Measurements from ENCODE around the gene EP400.
"Not testable (repeated sequence)": the region's sequence is repeated elsewhere in the genome, so short reads cannot be mapped to it uniquely, and the experiment has no call there.

EP400 gene

GRCh38 chr12:132070298-132070697, 120.6 kb downstream of the EP400 start:
- DNase-seq, result no peak

GRCh38 chr12:132071040-132071810, 121.5 kb downstream of the EP400 start:
- DNase-seq, result no peak

GRCh38 chr12:132071830-132072384, 122.2 kb downstream of the EP400 start:
- no peak for DNase-seq

DNA sequence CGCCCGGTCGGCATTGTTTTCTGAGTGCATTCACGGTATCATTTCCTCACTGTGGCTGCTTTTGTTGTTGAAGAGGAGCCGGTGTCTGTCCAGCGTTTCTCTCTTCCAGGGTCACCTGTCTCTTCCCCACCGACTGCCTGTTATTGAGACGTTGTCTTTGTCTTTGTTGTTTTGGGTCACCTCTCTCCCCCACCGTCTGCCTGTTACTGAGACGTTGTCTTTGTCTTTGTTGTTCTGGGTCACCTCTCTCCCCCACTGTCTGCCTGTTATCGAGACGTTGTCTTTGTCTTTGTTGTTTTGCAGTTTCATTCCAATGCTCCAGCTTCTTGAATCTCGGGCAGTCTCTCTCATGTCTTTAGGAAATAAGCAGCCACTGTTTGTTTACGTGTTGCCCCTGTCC, 124.5 kb downstream of the EP400 start:
- DNase-seq, result no peak

DNA sequence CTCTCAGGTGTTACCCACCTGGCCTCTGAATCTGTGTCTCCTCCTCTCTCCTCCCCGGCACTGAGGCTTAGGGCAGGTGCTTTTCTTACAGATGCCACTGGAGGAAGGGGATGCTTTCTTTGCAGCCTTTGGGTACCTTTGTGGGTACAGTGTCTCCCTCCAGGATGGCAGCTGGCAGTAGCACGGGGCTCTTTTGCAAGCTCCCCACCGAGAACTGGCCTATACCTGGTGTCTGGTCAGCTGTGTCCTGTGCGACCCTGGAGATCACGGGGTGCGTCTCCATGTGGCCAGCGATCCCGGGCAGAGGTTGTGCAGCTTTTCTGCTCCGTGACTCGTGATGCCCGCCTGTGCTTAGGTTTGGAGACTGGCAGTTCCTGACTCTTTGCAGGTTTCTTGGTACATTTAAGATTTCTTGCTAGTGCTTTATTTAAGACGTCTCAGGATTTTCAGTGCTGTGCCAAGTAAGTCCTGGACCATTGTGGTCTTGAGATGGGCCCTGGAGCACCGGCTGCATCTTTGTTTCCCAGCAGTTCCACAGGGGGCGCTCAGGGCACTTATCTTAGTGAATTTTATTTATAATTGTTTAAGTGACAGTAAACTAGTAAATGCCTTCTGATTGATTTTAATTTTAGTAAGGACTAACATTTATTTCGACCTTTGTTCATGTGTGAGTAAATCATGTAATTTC, 125.4 kb downstream of the EP400 start:
- no peak for DNase-seq

DNA sequence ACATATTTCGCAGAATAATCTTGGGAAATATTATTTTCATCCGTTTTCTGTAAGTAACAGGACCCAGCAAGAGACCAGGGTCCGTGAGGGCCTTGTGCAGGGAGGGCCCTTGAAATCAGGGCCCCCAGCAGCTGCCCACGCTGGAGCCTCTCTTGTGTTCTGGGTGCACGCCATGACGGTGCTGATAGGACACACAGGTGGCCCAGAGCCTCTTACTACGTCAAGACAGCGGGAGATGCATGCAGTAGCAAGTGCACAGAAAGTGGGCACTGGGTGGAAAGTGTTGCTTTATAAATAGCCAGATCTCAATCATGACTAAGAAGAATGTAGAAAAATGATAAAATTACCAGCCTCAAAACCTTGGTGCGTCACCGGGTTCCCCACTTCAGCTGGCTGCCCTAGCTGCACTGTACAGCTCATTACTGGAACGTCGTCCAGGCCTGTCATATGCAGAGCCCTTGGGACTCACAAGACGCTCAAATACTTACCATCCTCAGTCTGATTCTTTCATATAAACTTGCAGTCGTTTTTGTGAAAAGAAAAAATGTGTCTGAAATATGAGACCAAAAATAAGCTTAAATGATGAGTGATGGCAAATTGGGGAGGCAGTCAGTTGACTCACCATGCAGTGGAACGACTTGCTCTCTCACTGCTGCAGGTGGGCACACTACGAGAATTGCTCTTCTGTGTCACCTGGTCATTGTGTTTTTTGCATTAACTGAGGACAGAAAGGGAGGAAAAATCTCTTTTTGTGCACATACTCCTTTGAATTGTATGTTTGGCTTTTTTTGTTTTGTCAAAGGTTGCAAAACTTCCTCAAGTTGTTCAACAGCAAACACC, 126.2 kb downstream of the EP400 start:
- DNase-seq, result no peak

DNA sequence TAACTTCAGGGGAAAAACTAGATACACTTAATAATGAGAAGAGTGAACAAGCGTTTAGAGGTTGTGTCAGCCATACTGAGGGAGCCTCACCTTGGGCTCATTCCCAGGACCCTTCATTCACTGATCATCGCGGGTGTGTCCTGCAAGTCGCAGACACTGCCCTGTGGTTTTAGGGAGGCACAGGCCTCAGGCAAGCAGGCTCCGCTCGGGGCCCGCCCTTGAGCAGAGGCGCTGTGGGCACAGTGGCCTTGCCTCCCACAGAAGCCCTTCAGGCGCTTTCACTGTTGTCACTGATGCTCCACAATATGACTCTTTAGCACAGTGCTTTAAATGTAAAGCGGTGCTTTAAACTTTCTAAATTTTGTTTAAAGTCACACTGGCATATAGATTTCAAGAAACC, 127.0 kb downstream of the EP400 start:
- DNase-seq, result no peak

- no peak for DNase-seq
These were observed 127.8 kb downstream of the EP400 start for GRCh38 chr12:132077322-132078100.

DNA sequence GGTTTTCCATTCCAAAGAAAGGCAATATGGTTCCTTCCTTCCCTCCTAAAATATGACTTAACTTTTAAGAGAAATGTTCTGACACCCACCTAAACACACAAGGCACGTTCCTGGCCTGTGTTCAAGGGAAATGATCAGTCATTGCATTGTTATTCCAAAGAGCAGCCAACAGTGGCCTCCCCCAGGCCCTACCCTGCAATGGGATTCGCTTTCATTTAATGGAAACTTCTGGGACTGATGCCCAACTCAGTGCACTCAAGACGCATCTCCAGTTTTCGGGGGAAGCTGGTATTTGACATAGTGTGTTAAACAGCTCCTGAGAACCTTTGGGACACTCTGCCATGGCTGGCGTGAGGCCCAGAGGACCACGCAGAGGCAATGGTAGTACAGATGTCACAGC, 128.4 kb downstream of the EP400 start:
- DNase-seq, result no peak

DNA sequence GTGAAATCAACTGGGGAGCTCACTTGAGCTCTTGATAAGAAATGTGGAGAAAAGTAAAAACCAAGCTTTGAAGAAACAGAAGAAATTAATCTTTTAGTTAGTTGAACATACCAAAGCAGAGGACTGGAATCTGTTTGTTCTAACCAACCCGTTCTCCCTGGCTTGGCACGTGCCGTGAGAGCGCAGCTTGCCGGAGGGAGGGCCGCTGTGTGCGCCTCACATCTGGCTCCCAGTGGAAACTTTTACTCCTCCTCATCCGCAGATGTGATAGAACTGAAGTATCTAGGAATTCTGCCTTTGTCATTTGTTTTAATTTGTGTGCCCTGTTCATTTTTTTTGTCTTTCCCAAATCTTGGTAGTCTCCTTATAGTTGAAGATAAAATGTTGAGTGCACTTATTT, 129.5 kb downstream of the EP400 start:
- DNase-seq, result no peak

DNA sequence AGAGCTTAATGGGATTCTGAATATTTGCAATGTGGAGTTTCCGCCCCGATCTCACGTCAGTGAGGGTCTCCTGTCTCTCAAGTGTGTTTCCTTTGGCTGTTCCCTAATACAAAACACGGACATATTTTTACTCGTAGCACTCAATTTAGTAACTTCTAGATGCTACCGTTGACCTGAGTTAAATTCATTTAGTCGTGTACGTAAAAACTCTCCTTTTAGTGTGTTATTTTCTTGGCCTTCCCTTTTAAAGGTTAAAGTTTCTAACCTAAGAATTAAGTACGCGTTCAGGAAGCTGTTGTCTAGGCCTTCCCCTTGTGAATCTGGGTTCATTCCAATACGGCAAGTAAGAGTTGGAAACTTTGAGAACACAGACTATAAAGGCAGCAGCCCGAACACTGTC, 130.0 kb downstream of the EP400 start:
- no peak for DNase-seq

DNA sequence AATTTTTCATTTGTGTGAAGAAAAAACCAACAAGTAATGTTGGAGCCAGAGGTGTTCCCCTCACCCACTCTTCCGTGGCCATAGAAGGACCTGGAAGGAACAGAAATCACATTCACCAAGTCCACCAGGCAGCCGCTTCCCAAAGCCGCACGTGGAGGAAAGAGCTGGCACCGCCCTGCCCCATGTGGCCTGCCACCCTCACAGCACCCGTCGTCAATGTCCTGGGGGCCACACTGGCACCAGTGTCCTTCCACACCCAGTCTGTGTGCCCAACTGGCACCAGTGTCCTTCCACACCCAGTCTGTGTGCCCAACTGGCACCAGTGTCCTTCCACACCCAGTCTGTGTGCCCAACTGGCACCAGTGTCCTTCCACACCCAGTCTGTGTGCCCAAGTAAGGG, 130.8 kb downstream of the EP400 start:
- not testable (repeated sequence) for DNase-seq

- DNase-seq, result no peak
These were observed 131.7 kb downstream of the EP400 start for GRCh38 chr12:132081423-132081822.

- DNase-seq, result no peak
These were observed 133.8 kb downstream of the EP400 start for GRCh38 chr12:132083614-132083940.

DNA sequence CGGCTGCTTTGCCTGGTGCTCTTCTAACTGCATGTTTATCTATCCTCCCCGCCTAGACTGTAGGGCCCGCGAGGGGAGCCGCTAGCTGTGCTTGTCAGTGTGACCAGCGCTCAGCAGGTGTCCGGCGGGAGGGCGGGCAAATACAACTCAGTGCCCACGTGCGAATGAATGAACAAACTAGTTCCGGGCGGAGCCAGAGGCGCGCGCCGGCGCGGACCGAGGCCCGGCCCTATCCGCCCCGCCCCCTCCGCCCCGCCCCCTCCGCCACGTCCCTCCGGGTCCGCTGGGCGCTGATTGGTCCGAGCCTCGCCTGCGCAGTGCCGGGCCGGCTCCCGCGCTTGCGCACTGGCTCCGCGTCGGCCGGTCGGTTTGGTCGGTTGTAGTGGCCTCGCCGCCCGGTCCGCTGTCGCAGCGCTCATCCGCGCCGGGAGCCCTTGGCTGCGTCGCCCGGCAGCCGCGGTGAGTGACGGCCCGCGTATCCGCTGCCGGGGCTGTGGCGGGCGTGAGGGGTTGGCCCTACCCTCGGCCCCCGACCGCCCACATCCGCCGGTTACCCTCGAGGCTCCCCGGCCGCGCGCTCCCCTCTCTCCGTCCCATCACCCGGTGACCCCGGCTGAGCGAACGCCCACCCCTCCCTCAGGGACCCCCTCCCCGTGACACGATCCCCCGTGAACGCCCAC, 134.3 kb downstream of the EP400 start:
- peak; percentile 67 for DNase-seq

DNA sequence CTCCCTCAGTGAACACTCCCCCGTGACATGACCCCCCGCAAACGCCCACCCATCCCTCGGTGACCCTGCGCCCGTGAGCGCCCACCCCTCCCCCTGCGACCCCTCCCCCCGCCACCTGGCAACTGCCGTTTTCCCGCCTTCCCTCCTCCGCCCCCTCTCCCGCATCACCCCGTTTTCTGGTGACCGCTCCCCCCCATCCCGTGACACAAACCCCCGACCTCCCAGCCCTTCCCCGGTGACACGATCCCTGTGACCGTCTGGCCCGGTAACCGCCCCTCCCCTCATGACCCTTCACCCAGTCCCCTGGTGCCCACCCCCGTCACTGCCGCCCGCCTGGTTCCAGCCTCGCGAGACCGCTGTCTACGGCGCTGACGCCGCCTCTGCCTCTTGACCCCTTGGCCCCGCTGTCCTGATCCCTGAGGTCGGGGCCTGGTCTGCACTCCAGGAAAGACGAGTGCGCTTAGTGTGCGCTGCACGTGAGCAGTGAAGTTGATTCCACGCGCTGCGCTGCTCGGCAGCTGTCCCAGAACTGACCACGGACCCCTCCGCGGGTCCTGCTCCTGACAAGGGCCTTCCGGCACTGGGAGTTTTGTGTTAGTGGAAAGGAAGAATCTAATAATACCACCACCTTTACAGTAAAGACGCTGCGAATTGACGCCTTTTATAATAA, 135.0 kb downstream of the EP400 start:
- DNase-seq, result no peak

- no peak for DNase-seq
These were observed 135.5 kb downstream of the EP400 start for GRCh38 chr12:132085291-132085635.

DNA sequence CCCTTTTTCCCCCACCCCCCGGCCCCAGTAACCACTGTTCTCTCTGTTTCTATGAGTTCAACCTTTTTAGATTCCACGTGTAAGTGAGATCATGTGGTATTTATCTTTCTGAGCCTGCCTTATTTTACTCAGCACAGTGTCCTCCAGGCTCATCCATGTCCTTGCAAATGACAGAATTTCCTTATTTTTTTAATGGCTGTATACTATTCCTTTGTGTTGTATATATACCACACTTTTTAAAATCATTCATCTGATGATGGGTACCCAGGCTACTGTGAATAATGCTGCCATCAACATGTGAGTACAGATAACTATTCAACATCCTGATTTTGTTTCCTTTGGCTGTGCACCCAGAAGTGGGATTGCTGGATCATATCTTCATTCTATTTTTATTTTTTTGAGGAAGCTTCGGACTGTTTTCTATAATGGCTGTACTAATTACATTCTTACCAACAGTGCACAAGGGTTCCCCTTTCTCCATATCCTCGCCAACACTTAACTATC, 139.7 kb downstream of the EP400 start:
- no peak for DNase-seq

DNA sequence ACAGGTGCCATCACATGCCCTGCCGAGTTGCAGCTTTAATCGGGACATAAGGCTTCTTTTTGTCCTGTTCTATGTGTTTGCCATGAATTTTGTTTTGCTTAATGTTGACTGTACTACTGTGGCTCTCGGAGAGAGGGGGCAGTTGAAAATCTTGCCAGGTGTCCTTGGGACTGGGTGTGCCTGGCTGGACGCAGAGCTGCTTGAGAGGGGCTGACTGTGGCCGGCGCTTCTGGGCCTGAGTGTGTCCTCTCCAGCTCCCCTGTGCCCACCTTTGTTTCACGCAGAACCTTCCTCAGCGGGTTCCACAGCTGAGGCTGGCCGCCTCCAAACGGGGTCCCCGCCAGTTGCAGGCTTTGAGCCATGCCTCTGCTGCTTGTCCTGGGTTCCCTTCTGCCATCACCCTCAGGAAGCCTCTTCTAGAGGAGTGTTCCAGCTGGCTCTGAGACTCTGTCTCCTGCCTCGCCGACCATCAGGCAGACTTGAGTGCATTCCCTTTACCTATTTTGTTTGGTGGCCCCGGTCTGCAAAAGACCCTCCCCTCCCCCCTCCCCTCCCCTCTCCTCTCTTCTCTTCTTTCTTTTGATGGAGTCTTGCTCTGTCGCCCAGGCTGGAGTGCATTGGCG, 144.6 kb downstream of the EP400 start:
- DNase-seq, result no peak

GRCh38 chr12:132095520-132096409, 146.0 kb downstream of the EP400 start:
- DNase-seq, result no peak
